HUES64 (cell line): ENCODE results near the gene ADGRG7. TPM values are rescaled to one million over a fixed set of nuclear protein-coding genes. Genes with fewer than 3 reads are reported as not detected.
A peak's percentile ranks its signal among the peaks of the same experiment; 100 is the strongest.

Experiments
- H3K27ac ChIP-seq: 2 replicates; pipeline ENCODE4 v1.7.0; 2013; ENCODE audit warnings: low read depth, low read length, inconsistent platforms
- H3K27me3 ChIP-seq: 2 replicates; pipeline ENCODE4 v1.6.1; 2013; ENCODE audit warnings: mild to moderate bottlenecking, low read length; ENCODE audit not compliant: insufficient read depth
- H3K36me3 ChIP-seq: 2 replicates; pipeline ENCODE4 v1.6.1; 2013; ENCODE audit warnings: mild to moderate bottlenecking, low read length; ENCODE audit not compliant: insufficient read depth
- H3K4me1 ChIP-seq: 2 replicates; pipeline ENCODE4 v1.6.1; 2013; ENCODE audit warnings: mild to moderate bottlenecking, low read length, moderate library complexity; ENCODE audit not compliant: insufficient read depth
- H3K4me3 ChIP-seq: 2 replicates; pipeline ENCODE4 v1.5.1; 2013; ENCODE audit warnings: mild to moderate bottlenecking, low read length, moderate library complexity
- H3K9ac ChIP-seq: 2 replicates; pipeline ENCODE4 v1.6.1; 2013; ENCODE audit warnings: mild to moderate bottlenecking, low read depth, low read length
- H3K9me3 ChIP-seq: 2 replicates; pipeline ENCODE4 v1.6.1; 2013; ENCODE audit warnings: low read depth, low read length; ENCODE audit not compliant: insufficient read depth
- WGBS: fragments of 150-250, 120-280 bp; methylation state at CpG from one replicate; pipeline ENCODE4 v1.1.7; 2013; ENCODE audit warnings: missing lambda C conversion rate; 5-methylcytosine and 5-hydroxymethylcytosine counted together
- polyA plus RNA-seq, 2 experiments: library from polyadenylated mRNA; stranded (reverse); fragments of 50-300 nt; gene quantifications; one replicate each; pipeline ENCODE4 v1.2.3, GENCODE V29; 2013

The ADGRG7 gene, protein sequence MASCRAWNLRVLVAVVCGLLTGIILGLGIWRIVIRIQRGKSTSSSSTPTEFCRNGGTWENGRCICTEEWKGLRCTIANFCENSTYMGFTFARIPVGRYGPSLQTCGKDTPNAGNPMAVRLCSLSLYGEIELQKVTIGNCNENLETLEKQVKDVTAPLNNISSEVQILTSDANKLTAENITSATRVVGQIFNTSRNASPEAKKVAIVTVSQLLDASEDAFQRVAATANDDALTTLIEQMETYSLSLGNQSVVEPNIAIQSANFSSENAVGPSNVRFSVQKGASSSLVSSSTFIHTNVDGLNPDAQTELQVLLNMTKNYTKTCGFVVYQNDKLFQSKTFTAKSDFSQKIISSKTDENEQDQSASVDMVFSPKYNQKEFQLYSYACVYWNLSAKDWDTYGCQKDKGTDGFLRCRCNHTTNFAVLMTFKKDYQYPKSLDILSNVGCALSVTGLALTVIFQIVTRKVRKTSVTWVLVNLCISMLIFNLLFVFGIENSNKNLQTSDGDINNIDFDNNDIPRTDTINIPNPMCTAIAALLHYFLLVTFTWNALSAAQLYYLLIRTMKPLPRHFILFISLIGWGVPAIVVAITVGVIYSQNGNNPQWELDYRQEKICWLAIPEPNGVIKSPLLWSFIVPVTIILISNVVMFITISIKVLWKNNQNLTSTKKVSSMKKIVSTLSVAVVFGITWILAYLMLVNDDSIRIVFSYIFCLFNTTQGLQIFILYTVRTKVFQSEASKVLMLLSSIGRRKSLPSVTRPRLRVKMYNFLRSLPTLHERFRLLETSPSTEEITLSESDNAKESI
- not detected for polyA plus RNA-seq (2013, experiment 1 of 2)
- 0.06 TPM for polyA plus RNA-seq (2013, experiment 2 of 2)

DNA sequence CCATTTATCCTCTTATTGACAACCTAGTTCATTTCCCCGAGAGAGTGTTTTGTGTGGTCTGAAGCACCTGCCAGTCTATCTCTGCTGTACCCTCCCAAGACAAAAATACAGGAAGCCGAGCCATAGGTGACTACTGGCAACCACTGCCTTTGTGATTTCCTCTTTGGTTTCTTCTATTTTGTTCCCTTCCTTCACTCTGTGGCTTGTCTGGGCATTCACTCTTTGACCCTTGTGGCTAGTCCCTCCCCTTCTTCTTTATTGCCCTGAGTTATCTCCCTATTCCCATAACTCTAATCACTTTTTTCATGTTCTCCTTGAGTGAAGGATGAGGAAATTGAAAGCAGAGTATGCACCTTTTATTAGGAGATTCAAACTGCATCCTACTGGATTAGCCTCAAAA lies at the start of gene ADGRG7:
Gene ADGRG7 (plus strand): TSS at position 297 of the 400 bp plus-strand sequence. CDS start 256 bp downstream, outside the sequence.
- no peak within 1 kb of the TSS for H3K9ac ChIP-seq
- no peak within 1 kb of the TSS for H3K4me3 ChIP-seq
- no peaks in the 10 kb centered on the region for H3K36me3 ChIP-seq
- 97% methylated on average over 2 of the region's 2 CpGs for WGBS
- no peaks in the 10 kb centered on the region for H3K9me3 ChIP-seq
- peaks cover 6% of the 10 kb centered on the region; the same call in 1 of the 2 replicates for H3K4me1 ChIP-seq
- no peak within 1 kb of the TSS for H3K27ac ChIP-seq
- H3K27me3 ChIP-seq, result no peaks in the 10 kb centered on the region

DNA sequence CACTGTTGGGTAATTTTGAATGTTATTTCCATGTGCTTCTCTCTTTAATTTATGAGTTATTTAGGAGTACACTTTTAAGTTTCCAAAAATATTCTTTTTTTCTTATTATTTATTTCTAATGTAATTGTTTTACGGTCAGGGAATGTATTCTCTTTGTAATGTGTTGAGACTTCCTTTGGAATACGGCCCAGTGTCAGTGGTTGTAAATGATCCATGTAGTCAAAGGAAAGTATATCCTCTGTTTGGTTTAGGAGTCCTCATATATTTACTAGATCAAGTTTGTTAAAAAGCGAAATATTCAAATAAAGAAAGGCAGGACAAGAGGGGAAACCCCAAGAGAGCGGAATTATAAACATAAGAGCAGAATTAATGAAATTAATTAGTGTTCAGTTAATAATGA lies 49.0 kb upstream of the ADGRG7 start:
- H3K27ac ChIP-seq, result no peak overlapping the region
- no peak overlapping the region for H3K9ac ChIP-seq
- 87% methylated on average over 3 of the region's 4 CpGs for WGBS
- H3K4me1 ChIP-seq, result peaks cover 25% of the 10 kb centered on the region
- H3K27me3 ChIP-seq, result no peaks in the 10 kb centered on the region
- no peak overlapping the region for H3K4me3 ChIP-seq
- H3K36me3 ChIP-seq, result no peaks in the 10 kb centered on the region
- H3K9me3 ChIP-seq, result no peaks in the 10 kb centered on the region

DNA sequence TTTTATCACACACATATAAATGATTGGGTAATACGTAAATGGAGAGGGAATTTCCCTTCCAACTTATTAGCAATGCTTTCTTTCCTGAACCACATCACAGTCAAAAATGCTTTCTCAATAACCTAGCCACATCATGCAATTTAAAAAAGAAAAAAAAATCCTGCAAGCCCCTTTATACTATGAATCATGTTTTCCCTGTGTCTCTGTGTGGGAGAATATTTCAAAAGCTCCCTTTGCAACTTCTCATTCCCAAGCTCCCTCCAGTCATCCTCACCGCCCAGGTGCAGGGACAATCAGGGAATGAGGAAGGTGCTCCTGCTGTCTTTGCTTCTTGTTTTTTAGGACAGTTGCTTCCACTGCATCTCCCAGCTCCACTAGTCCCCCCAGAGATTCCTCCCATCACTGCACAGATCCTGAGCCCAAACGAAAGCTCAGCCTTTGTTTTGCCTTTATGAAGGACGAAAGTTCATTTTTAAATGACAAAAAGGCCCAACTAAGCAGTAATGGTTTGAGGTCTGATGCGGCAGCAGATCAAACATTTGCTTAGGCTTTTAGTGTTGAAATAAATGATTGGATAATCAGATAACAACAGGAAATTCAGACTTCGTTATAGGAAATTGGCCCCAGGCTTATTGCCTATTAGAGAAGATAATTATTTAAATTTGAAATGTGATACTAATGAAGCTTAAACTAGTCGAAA lies 47.8 kb upstream of the ADGRG7 start:
- WGBS, result 51% methylated on average over 7 of the region's 7 CpGs
- H3K36me3 ChIP-seq, result no peaks in the 10 kb centered on the region
- no peak overlapping the region for H3K9ac ChIP-seq
- H3K4me3 ChIP-seq, result no peak overlapping the region
- H3K4me1 ChIP-seq, result peaks cover 25% of the 10 kb centered on the region
- H3K9me3 ChIP-seq, result no peaks in the 10 kb centered on the region
- peak overlapping the region; percentile 29 for H3K27ac ChIP-seq
- no peaks in the 10 kb centered on the region for H3K27me3 ChIP-seq

- H3K4me1 ChIP-seq, result peaks cover 25% of the 10 kb centered on the region
- 76% methylated on average over 4 of the region's 4 CpGs for WGBS
- H3K36me3 ChIP-seq, result no peaks in the 10 kb centered on the region
- H3K27ac ChIP-seq, result no peak overlapping the region
- H3K9ac ChIP-seq, result no peak overlapping the region
- no peak overlapping the region for H3K4me3 ChIP-seq
- no peaks in the 10 kb centered on the region for H3K27me3 ChIP-seq
- H3K9me3 ChIP-seq, result no peaks in the 10 kb centered on the region
Observed at GRCh38 chr3:100562224-100562857, 47.1 kb upstream of the ADGRG7 start.

GRCh38 chr3:100563228-100563627 lies 46.2 kb upstream of the ADGRG7 start:
- Histone ChIP-seq H3K4me3 (no peak overlapping the region), H3K9me3 (no peaks in the 10 kb centered on the region), H3K36me3 (no peaks in the 10 kb centered on the region), H3K9ac (no peak overlapping the region), H3K27me3 (no peaks in the 10 kb centered on the region), H3K4me1 (peaks cover 25% of the 10 kb centered on the region), H3K27ac (no peak overlapping the region)
- no CpG with 5 or more reads among the region's 1 CpG for WGBS

GRCh38 chr3:100563652-100564211 lies 45.7 kb upstream of the ADGRG7 start:
- H3K36me3 ChIP-seq, result no peaks in the 10 kb centered on the region
- H3K4me1 ChIP-seq, result peaks cover 25% of the 10 kb centered on the region
- H3K9me3 ChIP-seq, result no peaks in the 10 kb centered on the region
- WGBS, result 100% methylated on average over 2 of the region's 2 CpGs
- H3K9ac ChIP-seq, result no peak overlapping the region
- H3K4me3 ChIP-seq, result no peak overlapping the region
- H3K27ac ChIP-seq, result no peak overlapping the region
- no peaks in the 10 kb centered on the region for H3K27me3 ChIP-seq

GRCh38 chr3:100570811-100571210 lies 38.6 kb upstream of the ADGRG7 start:
- Histone ChIP-seq H3K9ac (no peak overlapping the region), H3K4me3 (no peak overlapping the region), H3K27ac (no peak overlapping the region), H3K36me3 (no peaks in the 10 kb centered on the region), H3K27me3 (no peaks in the 10 kb centered on the region), H3K9me3 (no peaks in the 10 kb centered on the region), H3K4me1 (no peaks in the 10 kb centered on the region)
- 87% methylated on average over 2 of the region's 2 CpGs for whole genome bisulfite sequencing

- peaks cover 12% of the 10 kb centered on the region for H3K4me1 ChIP-seq
- no peak overlapping the region for H3K9ac ChIP-seq
- no peaks in the 10 kb centered on the region for H3K9me3 ChIP-seq
- H3K36me3 ChIP-seq, result no peaks in the 10 kb centered on the region
- H3K27me3 ChIP-seq, result no peaks in the 10 kb centered on the region
- no peak overlapping the region for H3K27ac ChIP-seq
- no peak overlapping the region for H3K4me3 ChIP-seq
- 95% methylated on average over 3 of the region's 3 CpGs for WGBS
Observed at GRCh38 chr3:100574536-100574935, 34.9 kb upstream of the ADGRG7 start.

- no peak overlapping the region for H3K27ac ChIP-seq
- H3K36me3 ChIP-seq, result no peaks in the 10 kb centered on the region
- no peaks in the 10 kb centered on the region for H3K9me3 ChIP-seq
- no peak overlapping the region for H3K4me3 ChIP-seq
- WGBS, result 97% methylated on average over 6 of the region's 6 CpGs
- H3K27me3 ChIP-seq, result no peaks in the 10 kb centered on the region
- peaks cover 12% of the 10 kb centered on the region for H3K4me1 ChIP-seq
- H3K9ac ChIP-seq, result no peak overlapping the region
Observed at GRCh38 chr3:100575704-100576103, 33.7 kb upstream of the ADGRG7 start.

DNA sequence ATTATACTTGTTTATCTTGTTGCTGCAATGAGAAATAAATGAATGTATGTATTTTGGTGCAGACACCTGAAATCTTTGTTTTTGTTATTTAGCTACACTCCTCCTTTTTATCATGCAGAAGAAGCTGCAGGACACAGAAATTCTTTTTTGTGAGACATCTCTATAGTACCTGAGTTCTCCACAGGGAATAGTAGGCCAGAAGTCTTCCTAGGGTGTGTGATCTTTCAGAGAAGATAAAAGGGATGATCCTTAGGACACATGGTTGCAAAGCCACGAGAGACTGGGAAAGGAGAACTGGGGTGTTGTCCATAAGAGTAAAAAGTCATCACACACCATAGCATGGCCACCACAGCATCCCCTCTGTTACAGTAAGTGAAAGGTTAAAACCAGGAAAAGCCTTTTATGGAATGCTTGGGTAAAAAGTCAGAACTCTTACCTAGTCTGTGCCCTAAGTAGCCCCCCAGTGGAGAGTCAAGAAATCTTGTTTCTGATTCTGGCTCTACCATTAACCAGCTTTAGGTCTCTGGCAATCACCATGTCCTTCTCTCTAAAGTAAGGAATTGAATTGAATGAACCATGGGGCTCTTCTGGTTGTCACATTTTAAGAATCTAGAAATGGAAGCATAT lies 31.9 kb upstream of the ADGRG7 start:
- Histone ChIP-seq H3K27me3 (no peaks in the 10 kb centered on the region), H3K27ac (no peak overlapping the region), H3K9me3 (no peaks in the 10 kb centered on the region), H3K4me3 (no peak overlapping the region), H3K9ac (no peak overlapping the region), H3K4me1 (peaks cover 12% of the 10 kb centered on the region), H3K36me3 (no peaks in the 10 kb centered on the region)
- WGBS, result no CpG with 5 or more reads among the region's 1 CpG
